HG03139 (cell line): ENCODE measurements around the gene SLC25A36.
A peak's percentile ranks its signal among the peaks of the same experiment; 100 is the strongest.
"Not testable (repeated sequence)": the region's sequence is repeated elsewhere in the genome, so short reads cannot be mapped to it uniquely, and the experiment has no call there.

Source experiments
- ATAC-seq: cut with Tn5 transposase; IDR thresholded peaks from one replicate; pipeline ENCODE4 v1.9.1; 2021; ENCODE audit not compliant: unreplicated experiment

SLC25A36 gene

GRCh38 chr3:140994316-140994715 lies 52.7 kb downstream of the SLC25A36 start:
- no peak for ATAC-seq

GRCh38 chr3:140994861-140995260 lies 53.2 kb downstream of the SLC25A36 start:
- ATAC-seq: not testable (repeated sequence)

- ATAC-seq: no peak
These were observed 54.2 kb downstream of the SLC25A36 start for GRCh38 chr3:140995881-140996280.

- ATAC-seq: no peak
These were observed 58.5 kb downstream of the SLC25A36 start for GRCh38 chr3:141000027-141000663.

- no peak for ATAC-seq
These were observed 59.0 kb downstream of the SLC25A36 start for GRCh38 chr3:141000686-141001085.

GRCh38 chr3:141006344-141006743 lies 64.7 kb downstream of the SLC25A36 start:
- ATAC-seq: no peak

GRCh38 chr3:141009496-141009895 lies 67.9 kb downstream of the SLC25A36 start:
- no peak for ATAC-seq

GRCh38 chr3:141011232-141011996 lies 69.8 kb downstream of the SLC25A36 start:
- peak; percentile 95 for ATAC-seq

GRCh38 chr3:141011997-141012262 lies 70.3 kb downstream of the SLC25A36 start:
- ATAC-seq: no peak

- no peak for ATAC-seq
These were observed 70.9 kb downstream of the SLC25A36 start for GRCh38 chr3:141012571-141012970.

- ATAC-seq: no peak
These were observed 73.8 kb downstream of the SLC25A36 start for GRCh38 chr3:141015481-141015880.

GRCh38 chr3:141017366-141018322 lies 76.0 kb downstream of the SLC25A36 start:
- not testable (repeated sequence) for ATAC-seq

- ATAC-seq: no peak
These were observed 77.6 kb downstream of the SLC25A36 start for GRCh38 chr3:141019244-141019643.

- no peak for ATAC-seq
These were observed 78.7 kb downstream of the SLC25A36 start for GRCh38 chr3:141020143-141020830.

GRCh38 chr3:141021261-141021660 lies 79.6 kb downstream of the SLC25A36 start:
- no peak for ATAC-seq
